ENCODE measurements around the gene TYW1.

- TF ChIP-seq SP1 (IDR thresholded peaks at IDR 0.05) (no peak), TARDBP (IDR thresholded peaks at IDR 0.05) (no peak), NFRKB (IDR thresholded peaks at IDR 0.05) (no peak), SUZ12 (IDR thresholded peaks at IDR 0.05) (no peak), FOXA1 (IDR thresholded peaks at IDR 0.05) (no peak), ELF4 (IDR thresholded peaks at IDR 0.05) (no peak), CTBP1 (IDR thresholded peaks at IDR 0.05; ENCODE audit: borderline replicate concordance) (no peak), HDGF (IDR thresholded peaks at IDR 0.05; ENCODE audit: borderline replicate concordance) (no peak), BHLHE40 (IDR thresholded peaks at IDR 0.05; ENCODE audit: borderline replicate concordance) (no peak), ZNF384 (IDR thresholded peaks at IDR 0.05) (no peak), FOXM1 (IDR thresholded peaks at IDR 0.05; ENCODE audit: borderline replicate concordance) (no peak), ARNT (IDR thresholded peaks at IDR 0.05) (no peak)
Measured at GRCh38 chr7:66964411-66964810, 32.2 kb upstream of the TYW1 start.
